ENCODE data around the gene TLN1.

Gene TLN1

DNA sequence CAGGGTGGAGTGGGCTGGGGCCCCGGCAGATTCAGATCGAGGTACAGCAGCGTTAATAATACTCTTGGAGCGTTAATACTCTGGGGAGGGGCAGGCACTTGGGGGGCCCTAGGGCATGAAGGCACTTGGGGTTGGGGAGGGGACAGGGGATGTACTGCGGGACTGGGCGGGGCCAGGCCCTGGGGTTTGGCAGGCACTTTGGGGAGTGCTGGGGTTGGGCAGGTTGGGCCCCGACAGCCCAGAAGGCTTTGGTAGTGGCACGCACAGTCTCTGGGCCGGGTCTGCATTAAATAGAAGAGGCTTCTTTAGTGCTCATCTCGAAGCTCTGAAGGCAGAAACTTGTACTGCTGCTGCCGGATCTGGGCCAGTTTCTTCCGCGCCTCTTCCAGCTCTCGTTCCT lies 34.5 kb downstream of the TLN1 start:
- TF ChIP-seq, protein P1, sequence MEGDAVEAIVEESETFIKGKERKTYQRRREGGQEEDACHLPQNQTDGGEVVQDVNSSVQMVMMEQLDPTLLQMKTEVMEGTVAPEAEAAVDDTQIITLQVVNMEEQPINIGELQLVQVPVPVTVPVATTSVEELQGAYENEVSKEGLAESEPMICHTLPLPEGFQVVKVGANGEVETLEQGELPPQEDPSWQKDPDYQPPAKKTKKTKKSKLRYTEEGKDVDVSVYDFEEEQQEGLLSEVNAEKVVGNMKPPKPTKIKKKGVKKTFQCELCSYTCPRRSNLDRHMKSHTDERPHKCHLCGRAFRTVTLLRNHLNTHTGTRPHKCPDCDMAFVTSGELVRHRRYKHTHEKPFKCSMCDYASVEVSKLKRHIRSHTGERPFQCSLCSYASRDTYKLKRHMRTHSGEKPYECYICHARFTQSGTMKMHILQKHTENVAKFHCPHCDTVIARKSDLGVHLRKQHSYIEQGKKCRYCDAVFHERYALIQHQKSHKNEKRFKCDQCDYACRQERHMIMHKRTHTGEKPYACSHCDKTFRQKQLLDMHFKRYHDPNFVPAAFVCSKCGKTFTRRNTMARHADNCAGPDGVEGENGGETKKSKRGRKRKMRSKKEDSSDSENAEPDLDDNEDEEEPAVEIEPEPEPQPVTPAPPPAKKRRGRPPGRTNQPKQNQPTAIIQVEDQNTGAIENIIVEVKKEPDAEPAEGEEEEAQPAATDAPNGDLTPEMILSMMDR (IDR thresholded peaks at IDR 0.05; ENCODE audit: insufficient read depth, low read length, poor library complexity, severe bottlenecking), result no peak
- DNase-seq (ENCODE audit: extremely low read depth, insufficient read length), result no peak
- H3K27me3 ChIP-seq (replicated peaks; ENCODE audit: control insufficient read depth, insufficient read depth, low read length), result no peaks in the 10 kb centered on the region
- H3K4me3 ChIP-seq (replicated peaks; ENCODE audit: low read depth, low read length), result no peak overlapping the region
- H3K36me3 ChIP-seq (ENCODE audit: control insufficient read depth, insufficient read depth, low read length), result peaks cover 40% of the 10 kb centered on the region

DNA sequence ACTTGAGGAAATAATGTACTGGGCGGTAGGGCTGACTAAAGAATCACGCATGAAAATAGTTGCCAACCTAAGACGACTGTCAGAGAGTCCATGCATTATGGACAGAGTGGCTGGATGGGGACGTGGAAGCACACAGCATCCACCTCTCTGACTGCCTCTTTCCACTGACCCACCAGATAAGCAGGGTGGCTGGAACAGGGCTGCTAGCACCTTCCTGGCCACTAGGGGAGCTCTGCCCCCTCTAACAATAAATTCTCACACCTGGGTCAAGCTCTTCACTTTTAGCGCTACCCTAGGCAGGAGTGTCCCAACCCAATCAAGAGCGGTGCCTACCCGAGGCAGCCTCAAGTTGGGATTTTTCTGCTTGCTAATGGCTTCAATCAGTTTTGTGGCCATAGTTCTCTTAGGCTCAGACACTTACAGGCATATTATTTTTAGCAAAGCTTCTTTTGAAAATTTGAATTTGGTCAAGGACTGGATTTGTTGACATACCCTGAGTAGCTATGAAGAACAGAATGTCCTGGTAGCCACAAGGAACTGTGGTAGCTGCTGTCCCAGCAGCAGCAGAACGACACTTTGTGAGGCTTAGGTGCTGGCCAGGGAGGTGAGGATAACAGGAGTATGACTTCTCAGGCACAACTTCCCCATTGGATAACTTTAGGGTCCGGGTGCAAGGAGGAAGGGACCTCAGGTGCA lies 35.3 kb downstream of the TLN1 start:
- no peak for DNase-seq (ENCODE audit: extremely low read depth, insufficient read length)
- Histone ChIP-seq H3K4me3 (replicated peaks; ENCODE audit: low read depth, low read length) (no peak overlapping the region), H3K36me3 (ENCODE audit: control insufficient read depth, insufficient read depth, low read length) (peaks cover 36% of the 10 kb centered on the region), H3K27me3 (replicated peaks; ENCODE audit: control insufficient read depth, insufficient read depth, low read length) (no peaks in the 10 kb centered on the region)
- TF ChIP-seq, protein P1 (IDR thresholded peaks at IDR 0.05; ENCODE audit: insufficient read depth, low read length, poor library complexity, severe bottlenecking), result peak; percentile 94

DNA sequence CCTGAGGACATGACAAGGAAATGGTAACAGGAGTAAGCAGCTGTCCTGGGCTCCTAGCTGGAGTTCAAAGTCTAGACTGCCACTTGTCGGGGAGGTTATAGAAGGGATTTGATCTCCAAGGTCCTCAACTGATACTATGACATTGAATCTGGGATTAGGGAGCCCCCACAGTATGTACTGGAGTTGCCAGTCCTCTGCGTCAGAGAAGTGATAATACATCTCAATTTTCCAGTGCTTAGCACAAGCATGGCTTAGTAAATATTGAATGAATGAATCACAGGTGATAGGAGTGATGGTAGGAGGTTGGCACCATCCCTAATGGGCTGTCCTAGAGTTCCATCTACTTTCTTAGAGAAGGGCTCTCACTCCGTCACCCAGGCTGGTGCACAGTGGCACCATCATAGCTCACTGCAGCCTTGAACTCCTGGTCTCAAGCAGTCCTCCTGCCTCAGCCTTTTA lies 36.0 kb downstream of the TLN1 start:
- H3K36me3 ChIP-seq (ENCODE audit: control insufficient read depth, insufficient read depth, low read length), result peaks cover 33% of the 10 kb centered on the region
- no peaks in the 10 kb centered on the region for H3K27me3 ChIP-seq (replicated peaks; ENCODE audit: control insufficient read depth, insufficient read depth, low read length)
- no peak overlapping the region for H3K4me3 ChIP-seq (replicated peaks; ENCODE audit: low read depth, low read length)
- DNase-seq (ENCODE audit: extremely low read depth, insufficient read length), result no peak
- TF ChIP-seq, protein P1 (IDR thresholded peaks at IDR 0.05; ENCODE audit: insufficient read depth, low read length, poor library complexity, severe bottlenecking), result no peak

DNA sequence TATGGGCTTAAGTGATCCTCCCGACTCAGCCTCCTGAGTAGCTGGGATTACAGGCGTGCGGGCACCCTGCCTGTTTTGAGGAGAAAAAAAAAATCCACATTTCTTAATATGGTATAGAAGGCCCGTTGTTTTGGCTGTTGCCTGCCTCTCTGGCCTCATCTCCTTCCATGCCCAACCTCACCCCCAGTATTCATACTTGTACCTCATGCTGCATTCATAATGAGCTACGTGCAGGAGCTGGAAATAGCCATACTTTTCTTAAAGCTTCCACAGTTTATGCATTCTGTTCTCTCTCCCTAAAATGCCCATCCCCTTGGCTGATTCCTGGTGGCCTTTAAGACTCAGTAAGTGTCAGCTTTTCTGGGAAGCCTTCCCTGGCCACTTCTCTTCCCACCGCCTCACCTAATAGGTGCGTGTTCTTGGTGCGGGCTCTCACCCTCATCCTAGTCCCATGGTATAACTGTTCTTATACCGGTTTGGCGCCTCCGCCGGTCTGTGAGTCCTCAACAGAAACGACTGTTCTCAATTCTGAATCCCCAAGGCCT lies 40.2 kb downstream of the TLN1 start:
- H3K36me3 ChIP-seq (ENCODE audit: control insufficient read depth, insufficient read depth, low read length), result peaks cover 6% of the 10 kb centered on the region
- no peak for DNase-seq (ENCODE audit: extremely low read depth, insufficient read length)
- TF ChIP-seq, protein P1 (IDR thresholded peaks at IDR 0.05; ENCODE audit: insufficient read depth, low read length, poor library complexity, severe bottlenecking), result no peak
- no peaks in the 10 kb centered on the region for H3K27me3 ChIP-seq (replicated peaks; ENCODE audit: control insufficient read depth, insufficient read depth, low read length)
- no peak overlapping the region for H3K4me3 ChIP-seq (replicated peaks; ENCODE audit: low read depth, low read length)

DNA sequence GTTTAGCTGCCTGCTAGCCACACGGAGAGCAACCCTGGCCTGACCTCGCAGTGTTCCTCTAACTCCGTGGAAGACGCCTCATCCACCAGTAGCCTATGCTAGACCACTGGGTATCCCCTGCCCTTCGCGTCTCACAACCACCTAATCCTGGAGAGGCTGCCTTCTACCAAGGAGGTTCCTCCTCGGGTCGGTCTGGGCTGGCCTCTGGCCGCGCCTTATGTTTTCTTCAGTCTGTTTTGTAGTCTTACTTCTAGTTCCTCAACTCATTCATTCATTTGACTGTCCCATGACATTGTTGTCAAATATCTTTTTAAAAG lies 40.7 kb downstream of the TLN1 start:
- Histone ChIP-seq H3K4me3 (replicated peaks; ENCODE audit: low read depth, low read length) (peak overlapping the region; percentile 71), H3K27me3 (replicated peaks; ENCODE audit: control insufficient read depth, insufficient read depth, low read length) (no peaks in the 10 kb centered on the region), H3K36me3 (ENCODE audit: control insufficient read depth, insufficient read depth, low read length) (peaks cover 3% of the 10 kb centered on the region)
- TF ChIP-seq, protein P1 (IDR thresholded peaks at IDR 0.05; ENCODE audit: insufficient read depth, low read length, poor library complexity, severe bottlenecking), result no peak
- no peak for DNase-seq (ENCODE audit: extremely low read depth, insufficient read length)
